Activated B cell treated with CpG ODN at 0.5 μM for 24 hours (primary cell): ENCODE measurements around the gene GJC2. TPM values are rescaled to one million over a fixed set of nuclear protein-coding genes. Genes with fewer than 3 reads are reported as not detected.

Source experiments
- ATAC-seq: fragments of 200-7000 bp; cut with Tn5 transposase; one replicate; pipeline ENCODE4 v1.10.0; 2021; ENCODE audit warnings: low read depth, mild to moderate bottlenecking, moderate library complexity
- CTCF ChIA-PET: fragments of 350-600 bp; sonication (Branson Sonifier 250); formaldehyde crosslinking; loops from one replicate; lab custom pipeline; 2021; ENCODE audit warnings: antibody characterized with exemption; lab: Charles Lee
- POLR2A ChIA-PET: fragments of 350-600 bp; sonication (Branson Sonifier 250); formaldehyde crosslinking; loops from one replicate; lab custom pipeline; 2021; ENCODE audit warnings: antibody characterized with exemption; lab: Charles Lee
- DNase-seq: peaks from one replicate; pipeline ENCODE4 v3.0.0; 2022
- H3K27ac Mint-ChIP-seq: one replicate; pipeline ENCODE4 v1.8.0; 2020; ENCODE audit warnings: mixed read lengths
- H3K27me3 Mint-ChIP-seq: one replicate; pipeline ENCODE4 v1.8.0; 2021; ENCODE audit warnings: mixed read lengths
- H3K36me3 Mint-ChIP-seq: one replicate; pipeline ENCODE4 v1.8.0; 2021; ENCODE audit warnings: low read depth, mixed read lengths
- H3K4me1 Mint-ChIP-seq: one replicate; pipeline ENCODE4 v1.8.0; 2021; ENCODE audit warnings: mixed read lengths
- H3K4me3 Mint-ChIP-seq: one replicate; pipeline ENCODE4 v1.8.0; 2020; ENCODE audit warnings: mild to moderate bottlenecking, mixed read lengths
- H3K9me3 Mint-ChIP-seq: one replicate; pipeline ENCODE4 v1.8.0; 2020; ENCODE audit warnings: mixed read lengths
- CTCF ChIP-seq: fragments of 200-600 bp; IDR thresholded peaks from one replicate; pipeline ENCODE4 v1.8.0; 2022; ENCODE audit warnings: antibody characterized with exemption, mild to moderate bottlenecking
- intact Hi-C: fragments of 100-400 bp; cut with micrococcal nuclease; formaldehyde crosslinking; loops from one replicate; pipeline ENCODE4 v1.15.1; 2024
- total RNA-seq: library from RNA; stranded (reverse); gene quantifications from 2 replicates; pipeline ENCODE4 v1.2.3, GENCODE V29; 2022

Gene GJC2
- total RNA-seq, 1 donor from 2014 or later, result 0.35 TPM

- Mint-ChIP-seq H3K4me1 (no peaks in the 10 kb centered on the region), H3K27ac (no peak overlapping the region), H3K9me3 (no peaks in the 10 kb centered on the region), H3K27me3 (no peaks in the 10 kb centered on the region), H3K36me3 (no peaks in the 10 kb centered on the region), H3K4me3 (no peak overlapping the region)
- no peak for ATAC-seq
- no peak for DNase-seq
- ChIA-PET POLR2A (no interaction called here), CTCF (no interaction called here)
- intact Hi-C loops, result no loop called here
- no peak for TF ChIP-seq CTCF
Measured at GRCh38 chr1:228204958-228205357, 55.2 kb downstream of the GJC2 start.

- H3K4me3 Mint-ChIP-seq, result no peak overlapping the region
- no peaks in the 10 kb centered on the region for H3K9me3 Mint-ChIP-seq
- intact Hi-C loops, result no loop called here
- H3K27me3 Mint-ChIP-seq, result no peaks in the 10 kb centered on the region
- DNase-seq (no peak), ATAC-seq (no peak)
- H3K27ac Mint-ChIP-seq, result no peak overlapping the region
- no peak for TF ChIP-seq CTCF
- H3K36me3 Mint-ChIP-seq, result no peaks in the 10 kb centered on the region
- H3K4me1 Mint-ChIP-seq, result no peaks in the 10 kb centered on the region
- ChIA-PET POLR2A (no interaction called here), CTCF (no interaction called here)
Measured at GRCh38 chr1:228205526-228206436, 56.1 kb downstream of the GJC2 start.

GRCh38 chr1:228206582-228207351 is 57.0 kb downstream of the GJC2 start:
- DNase-seq (no peak), ATAC-seq (no peak)
- ChIA-PET CTCF (no interaction called here), POLR2A (no interaction called here)
- Mint-ChIP-seq H3K4me1 (no peaks in the 10 kb centered on the region), H3K27ac (no peak overlapping the region), H3K27me3 (no peaks in the 10 kb centered on the region), H3K9me3 (no peaks in the 10 kb centered on the region), H3K4me3 (no peak overlapping the region), H3K36me3 (no peaks in the 10 kb centered on the region)
- no peak for TF ChIP-seq CTCF
- intact Hi-C loops, result no loop called here

- intact Hi-C loops, result no loop called here
- POLR2A ChIA-PET, result no interaction called here
- no peak for ATAC-seq
Measured at GRCh38 chr1:228207381-228207810, 57.7 kb downstream of the GJC2 start.

More at GRCh38 chr1:228207381-228207810, 57.7 kb downstream of the GJC2 start:
- CTCF ChIA-PET, result no interaction called here
- Mint-ChIP-seq H3K9me3 (no peaks in the 10 kb centered on the region), H3K27me3 (no peaks in the 10 kb centered on the region), H3K4me3 (no peak overlapping the region), H3K36me3 (no peaks in the 10 kb centered on the region), H3K4me1 (no peaks in the 10 kb centered on the region), H3K27ac (no peak overlapping the region)
- DNase-seq, result no peak
- TF ChIP-seq CTCF, result no peak
